NCI-H1105 treated with DMSO at 0.1 percent for 48 hours (cell line): ENCODE data around the gene NALCN.

Source experiments
- DNase-seq: peaks from one replicate; lab custom pipeline; 2025; lab: John Stamatoyannopoulos, UW

NALCN gene

DNA sequence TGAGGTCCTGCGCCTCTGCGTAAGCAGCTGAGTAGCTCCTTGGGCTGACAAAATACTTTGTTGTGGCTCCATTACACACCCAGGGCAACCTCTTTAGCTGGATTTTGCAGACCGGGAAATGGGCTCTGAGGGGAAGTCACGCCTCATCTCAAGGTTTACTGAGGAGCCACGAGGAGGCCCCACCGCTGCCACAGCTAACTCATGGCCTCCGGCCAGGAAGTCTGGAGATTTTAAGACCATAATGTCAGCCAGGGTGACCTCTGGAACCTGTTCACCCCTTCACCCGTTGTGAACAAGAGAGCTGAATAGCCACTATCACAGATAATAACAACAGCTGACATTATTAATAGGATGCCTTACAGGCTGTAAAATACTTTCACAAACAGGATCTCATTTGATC is 390.4 kb downstream of the NALCN start:
- DNase-seq, result no peak

DNA sequence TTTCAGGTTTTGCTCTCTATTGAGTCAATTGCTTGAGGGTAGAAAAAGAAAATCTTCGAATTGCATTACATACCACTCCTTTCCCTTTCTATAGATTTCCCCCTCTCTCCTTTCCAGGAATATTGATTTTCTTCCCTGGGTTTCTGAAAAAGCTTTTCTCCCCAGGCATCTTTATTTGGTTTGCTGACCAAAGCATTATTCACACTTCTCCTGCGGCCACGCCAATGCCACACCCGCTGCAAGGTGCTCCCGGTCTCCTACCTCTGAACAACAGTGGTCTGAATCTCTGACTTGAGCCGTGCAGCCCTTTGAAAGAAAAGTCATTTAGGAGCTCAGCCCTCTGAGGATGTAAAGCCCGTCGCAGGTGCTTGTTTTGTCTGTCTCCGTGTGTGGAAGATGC is 390.8 kb downstream of the NALCN start:
- no peak for DNase-seq

DNA sequence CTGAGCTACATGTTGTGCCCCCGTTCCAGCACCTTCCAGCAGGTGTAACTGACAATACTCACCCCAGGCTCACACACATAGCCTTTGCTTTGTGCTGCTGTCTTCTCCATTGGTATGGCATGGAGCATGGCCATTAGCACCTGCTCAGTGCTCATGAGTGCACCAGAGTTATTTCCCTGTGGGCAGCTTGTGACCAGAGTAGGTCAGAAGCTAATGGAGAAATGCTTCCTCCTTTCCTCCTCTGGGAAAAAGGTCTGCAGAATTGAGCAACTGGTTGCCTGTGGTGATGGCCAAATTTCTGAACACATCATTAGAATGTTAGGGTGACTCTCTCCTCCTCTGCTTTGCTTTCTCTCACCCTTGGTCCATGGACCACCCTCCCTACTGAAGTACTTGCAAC is 397.2 kb downstream of the NALCN start:
- DNase-seq, result no peak

DNA sequence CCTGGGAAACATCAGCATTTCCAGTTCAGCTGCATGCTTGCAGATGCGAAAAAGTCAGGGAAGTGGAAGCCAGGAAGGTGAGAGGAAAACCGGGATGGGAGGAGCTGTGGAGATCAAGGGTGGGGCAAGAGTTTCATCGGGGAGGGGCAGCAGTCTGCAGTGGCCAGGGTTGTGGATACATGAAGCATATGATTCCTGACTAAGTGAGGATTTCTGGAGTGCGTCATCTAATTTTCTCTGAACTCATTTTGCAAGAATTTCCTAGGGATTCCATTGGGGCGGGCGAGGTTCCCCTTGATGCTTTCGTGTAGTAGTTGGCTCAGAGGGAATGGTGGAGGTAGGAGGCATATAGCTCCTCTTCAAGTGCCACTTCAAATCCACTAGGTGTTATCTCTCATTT is 397.6 kb downstream of the NALCN start:
- no peak for DNase-seq

DNA sequence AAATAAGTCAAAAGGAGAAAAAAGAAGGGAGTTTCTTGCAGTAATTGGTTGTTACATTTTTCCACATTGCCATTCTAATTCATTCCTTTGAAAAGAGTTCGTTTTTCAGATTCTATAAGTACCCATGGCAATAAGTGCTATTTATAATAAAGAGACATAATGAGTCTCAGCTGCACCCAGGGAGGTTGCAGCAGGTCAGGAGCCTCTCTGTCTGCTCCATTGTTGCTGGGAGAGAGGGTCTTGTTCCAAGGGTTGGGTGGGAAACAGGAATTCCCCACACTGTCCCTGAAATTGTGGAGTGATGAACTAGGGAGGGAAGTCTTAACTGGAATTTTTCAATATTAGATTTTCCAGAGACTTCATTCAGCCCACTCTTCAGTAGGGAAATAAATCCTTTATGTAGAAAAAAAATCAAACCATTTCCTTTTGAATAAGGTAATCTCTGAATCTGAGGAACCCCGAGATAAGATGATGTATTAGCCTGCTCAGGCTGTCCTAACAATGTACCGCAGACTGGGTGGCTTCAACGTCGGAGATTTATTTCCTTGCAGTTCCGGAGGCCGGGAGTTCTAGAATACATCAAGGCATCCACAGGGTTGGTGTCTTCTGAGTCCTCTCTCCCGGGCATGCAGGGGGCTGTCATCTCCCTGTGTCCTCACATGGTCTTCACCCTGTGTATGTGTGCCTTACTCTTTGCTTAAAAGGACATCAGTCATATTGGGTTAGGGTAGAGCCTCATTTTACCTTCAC is 399.0 kb downstream of the NALCN start:
- no peak for DNase-seq

DNA sequence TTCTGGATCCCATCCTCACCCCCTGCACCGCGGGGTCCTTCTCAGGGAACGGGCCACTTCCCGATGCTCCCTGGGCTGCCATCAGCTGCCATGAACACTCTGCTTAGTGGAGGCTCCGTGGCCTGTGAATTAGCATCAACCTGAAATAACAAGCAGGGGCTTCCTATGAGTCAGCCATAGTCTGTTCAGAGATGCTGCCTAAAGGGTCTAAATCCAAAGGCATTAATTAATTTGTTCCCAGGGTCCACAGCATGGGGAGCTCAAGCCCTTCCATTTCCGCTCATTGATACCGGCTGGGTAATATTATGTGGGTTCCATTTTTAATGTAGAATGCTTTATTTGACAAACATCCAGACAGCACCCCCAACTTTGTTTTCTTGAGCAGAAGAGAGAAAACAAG is 399.8 kb downstream of the NALCN start:
- no peak for DNase-seq

DNA sequence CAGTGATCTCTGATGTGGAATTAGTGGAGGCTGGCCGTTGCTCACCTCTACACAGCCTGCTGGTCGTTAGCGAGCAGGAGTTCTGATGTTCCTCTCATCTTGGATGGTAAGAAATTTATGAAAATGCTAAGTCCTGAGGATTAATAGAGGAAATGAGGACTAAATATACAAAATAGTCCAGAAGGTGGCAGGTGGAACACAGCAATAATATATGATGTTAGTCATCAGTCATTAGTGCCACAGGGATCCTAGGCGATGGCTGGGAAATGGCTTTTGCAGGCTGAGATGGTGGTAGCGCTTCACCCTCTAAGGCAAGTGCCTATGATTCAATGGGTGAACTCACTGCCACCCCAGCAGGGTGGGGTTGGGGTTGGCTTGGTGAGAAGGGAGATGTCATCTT is 403.1 kb downstream of the NALCN start:
- no peak for DNase-seq

DNA sequence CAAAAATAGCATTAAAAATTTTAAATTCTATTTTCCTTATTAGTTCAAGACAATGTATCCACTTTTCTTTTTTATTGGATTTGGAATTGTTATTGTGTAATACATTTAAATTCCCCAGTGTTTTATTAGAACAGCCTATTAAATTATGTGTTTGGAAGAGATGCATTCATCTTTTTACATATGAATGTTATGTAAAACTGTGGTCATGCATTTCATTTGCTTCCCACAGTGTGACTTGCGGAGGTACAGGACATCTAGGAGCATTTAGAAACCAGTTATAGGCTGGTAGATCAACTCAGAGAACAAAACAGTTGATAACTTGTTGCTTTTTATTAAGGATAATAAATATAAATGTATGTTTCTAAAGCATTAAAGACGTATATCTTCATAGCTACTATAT is 406.2 kb downstream of the NALCN start:
- no peak for DNase-seq

DNA sequence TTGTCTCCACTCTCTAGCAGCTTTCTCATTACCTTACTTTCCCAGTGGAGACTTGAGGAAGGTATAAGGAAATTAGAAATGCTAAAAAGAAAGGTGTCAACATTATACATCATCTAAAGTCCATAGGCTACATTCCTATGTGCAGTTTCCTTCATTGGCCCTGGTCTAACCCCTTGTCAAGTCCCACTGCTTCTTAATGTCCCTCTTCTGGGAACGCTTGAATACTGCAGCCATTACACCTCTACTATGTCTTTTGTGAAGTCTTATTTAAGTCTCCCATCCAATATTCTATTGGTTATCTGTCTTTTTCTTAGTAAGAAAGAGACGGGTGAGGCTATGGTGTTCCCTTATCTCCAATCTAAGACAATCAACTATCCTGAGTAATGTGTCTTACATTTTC is 409.1 kb downstream of the NALCN start:
- DNase-seq, result no peak
